HG03442 (cell line): Measurements from ENCODE around the gene VPS26A.

Source experiments
- ATAC-seq: cut with Tn5 transposase; IDR thresholded peaks from one replicate; pipeline ENCODE4 v1.9.1; 2021; ENCODE audit warnings: mild to moderate bottlenecking, moderate library complexity; ENCODE audit not compliant: unreplicated experiment

The VPS26A gene

DNA sequence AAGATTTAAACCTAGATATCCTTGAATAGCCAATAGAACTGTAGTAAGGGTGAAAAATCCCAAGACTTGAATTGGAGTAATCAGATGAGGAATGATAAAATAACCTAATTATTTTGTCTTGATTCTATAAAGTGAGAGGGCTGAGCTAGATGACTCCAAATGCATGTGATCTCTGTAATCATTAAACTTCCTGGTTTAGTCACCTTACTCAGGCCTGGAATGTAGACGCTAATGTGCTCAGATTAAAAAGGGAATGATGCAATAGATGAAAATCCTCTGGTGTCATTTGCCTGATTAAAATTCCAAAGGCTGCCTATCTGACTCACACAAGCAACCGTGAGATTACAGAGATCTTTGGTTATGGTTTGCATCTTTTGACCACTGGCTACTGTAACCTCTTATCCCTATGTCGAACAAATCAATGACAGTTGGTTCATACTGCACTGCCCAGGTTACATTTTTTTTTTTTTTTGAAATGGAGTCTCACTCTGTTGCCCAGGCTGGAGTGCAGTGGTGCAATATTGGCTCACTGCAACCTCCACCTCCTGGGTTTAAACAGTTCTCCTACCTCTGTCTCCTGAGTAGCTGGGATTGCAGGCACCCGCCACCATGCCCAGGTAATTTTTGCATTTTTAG lies 93.3 kb downstream of the VPS26A start:
- no peak for ATAC-seq

DNA sequence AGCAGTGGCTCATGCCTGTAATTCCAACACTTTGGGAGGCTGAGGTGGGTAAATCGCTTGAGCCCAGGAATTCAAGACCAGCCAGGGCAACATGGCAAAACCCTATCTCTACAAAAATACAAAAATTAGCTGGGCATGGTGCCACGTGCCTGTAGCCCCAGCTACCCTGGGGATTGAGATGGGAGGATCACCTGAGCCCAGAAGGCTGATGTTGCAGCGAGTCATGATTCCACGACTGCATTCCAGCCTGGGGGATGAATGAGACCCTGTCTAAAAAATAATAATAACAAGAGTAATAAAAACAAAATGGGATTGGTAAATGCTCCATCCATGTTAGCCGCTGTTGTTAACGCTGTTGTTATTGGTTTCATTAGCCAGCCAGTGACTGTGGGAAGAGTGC lies 94.9 kb downstream of the VPS26A start:
- ATAC-seq, result no peak

DNA sequence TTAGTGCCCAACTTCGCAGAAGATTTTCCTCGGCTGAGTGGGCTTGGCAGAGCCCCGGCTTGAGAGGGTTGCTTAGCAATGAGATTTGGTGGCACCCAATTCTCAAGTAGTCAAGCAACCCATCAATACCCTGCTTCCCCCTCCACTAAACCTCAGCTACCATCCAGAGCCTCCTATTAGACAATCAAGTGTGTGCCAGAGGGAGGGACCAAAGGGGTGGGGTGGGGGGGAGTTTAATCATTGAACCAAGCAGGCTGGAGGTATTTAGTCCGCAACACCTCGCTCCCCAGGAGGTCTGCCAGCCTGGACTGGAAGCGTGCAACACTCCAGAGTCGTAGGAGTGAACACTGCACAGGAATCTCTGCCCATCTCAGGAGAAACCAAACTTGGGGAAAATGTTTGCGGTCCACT lies 96.1 kb downstream of the VPS26A start, which contains the start of gene HKDC1:
TSS of gene HKDC1 (plus strand) at position 292 of the 411 bp plus-strand sequence. CDS start at position 396, 104 bp downstream.
- no peak for ATAC-seq

DNA sequence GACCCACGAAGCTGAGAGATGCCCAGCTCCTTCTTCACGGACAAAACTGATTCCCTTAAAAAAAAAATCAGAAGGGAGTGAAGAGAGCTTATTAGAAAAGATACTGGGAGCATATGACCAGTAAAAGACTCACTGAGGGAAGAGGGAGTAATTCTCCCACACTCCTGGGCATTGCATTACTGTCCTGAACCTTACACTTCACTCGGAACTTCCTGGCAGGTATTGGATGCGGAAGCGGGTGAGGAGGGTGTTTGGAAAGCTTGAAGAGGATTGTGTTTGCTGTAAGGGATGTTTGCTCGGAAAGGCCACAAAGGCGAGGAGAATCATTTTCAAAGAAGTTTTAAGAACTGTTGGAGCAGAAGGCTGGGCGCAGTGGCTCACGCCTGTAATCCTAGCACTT lies 96.5 kb downstream of the VPS26A start:
- no peak for ATAC-seq
